Right ventricle myocardium inferior (tissue), 1 donor: ENCODE measurements around the gene DLG2. TPM values are rescaled to one million over a fixed set of nuclear protein-coding genes. Genes with fewer than 3 reads are reported as not detected.
A peak's percentile ranks its signal among the peaks of the same experiment; 100 is the strongest.
"Not testable (repeated sequence)": the region's sequence is repeated elsewhere in the genome, so short reads cannot be mapped to it uniquely, and the experiment has no call there.

Experiments used
- ATAC-seq: fragments of 200-7000 bp; cut with Tn5 transposase; one replicate; pipeline ENCODE4 v1.9.1; 2020; ENCODE audit warnings: mild to moderate bottlenecking, moderate library complexity
- DNase-seq: peaks from one replicate; pipeline ENCODE4 v3.0.0; 2021; ENCODE audit errors: missing footprints
- intact Hi-C: fragments of 100-400 bp; cut with DNase I; formaldehyde crosslinking; loops from one replicate; pipeline ENCODE4 v1.11.0; 2022
- total RNA-seq: library from RNA; stranded (reverse); fragmentation: NEBNext Ultra II Directional; extraction: Animal tissue kit (Norgen Biotek cat#: 25700); gene quantifications from one replicate; pipeline ENCODE4 v1.2.1, GENCODE V29; 2021
- donor health status: DM: no; HTN: yes; CAD: no; lungs with severe emphysema.

Gene DLG2
- total RNA-seq, 1 donor from 2014 or later = 5.7 TPM

- intact Hi-C loops = loop anchor here (10.0 kb wide), 1 partner anchor 414 kb away; the partner anchor contains the start of gene PICALM
- ATAC-seq (no peak), DNase-seq (no peak)
These were observed 24.0 kb upstream of the DLG2 start for GRCh38 chr11:85651118-85651517.

- intact Hi-C loops = loop anchor here (2.0 kb wide), 1 partner anchor 19 kb away; the partner anchor contains the start of gene TMEM126B
- DNase-seq (peak; percentile 96), ATAC-seq (peak; percentile 99)
These were observed 20.6 kb upstream of the DLG2 start, which contains the start of gene TMEM126A for GRCh38 chr11:85647604-85648299. Gene TMEM126A, plus strand, starts transcription at chr11:85647967. Its CDS starts 2,289 bp downstream, at chr11:85650256.

GRCh38 chr11:85647078-85647477, 19.9 kb upstream of the DLG2 start:
- DNase-seq = no peak
- ATAC-seq = no peak
- intact Hi-C loops = loop anchor here (2.0 kb wide), 1 partner anchor 18 kb away; the partner anchor contains the start of gene TMEM126B

- no peak for DNase-seq
- intact Hi-C loops = no loop called here
- peak; percentile 38 for ATAC-seq
These were observed 16.1 kb upstream of the DLG2 start for GRCh38 chr11:85643191-85643614.

GRCh38 chr11:85634747-85635146, 7.6 kb upstream of the DLG2 start:
- no peak for DNase-seq
- intact Hi-C loops = no loop called here
- no peak for ATAC-seq

- intact Hi-C loops = loop anchor here (2.0 kb wide), 1 partner anchor 18 kb away; the partner anchor contains the start of gene TMEM126A
- DNase-seq (no peak), ATAC-seq (peak; percentile 4)
These were observed 1.7 kb upstream of the DLG2 start for GRCh38 chr11:85628771-85629341.

- ATAC-seq (peak; percentile 100), DNase-seq (peak; percentile 99)
- intact Hi-C loops = loop anchor here (2.0 kb wide), 1 partner anchor 19 kb away; the partner anchor contains the start of gene TMEM126A
These were observed 1.0 kb upstream of the DLG2 start, which contains the start of gene TMEM126B for GRCh38 chr11:85627998-85628770. Gene TMEM126B, plus strand, starts transcription at chr11:85628593. Its CDS starts 15 bp downstream, at chr11:85628608.

- ATAC-seq (no peak), DNase-seq (no peak)
- intact Hi-C loops = no loop called here
These were observed 648 bp downstream of the DLG2 start for GRCh38 chr11:85626496-85626895.

GRCh38 chr11:85620256-85620655, 6.9 kb downstream of the DLG2 start:
- intact Hi-C loops = no loop called here
- ATAC-seq = no peak

GRCh38 chr11:85619499-85619898, 7.6 kb downstream of the DLG2 start:
- DNase-seq (no peak), ATAC-seq (no peak)
- intact Hi-C loops = no loop called here

More at GRCh38 chr11:85620256-85620655, 6.9 kb downstream of the DLG2 start:
- DNase-seq = no peak

- DNase-seq, ATAC-seq, intact Hi-C loops: not testable (repeated sequence)
These were observed 15.5 kb downstream of the DLG2 start for GRCh38 chr11:85611643-85612042.

GRCh38 chr11:85609286-85609685, 17.9 kb downstream of the DLG2 start:
- ATAC-seq, DNase-seq, intact Hi-C loops: not testable (repeated sequence)

- ATAC-seq, intact Hi-C loops, DNase-seq: not testable (repeated sequence)
These were observed 18.5 kb downstream of the DLG2 start for GRCh38 chr11:85608621-85609020.

- DNase-seq, ATAC-seq, intact Hi-C loops: not testable (repeated sequence)
These were observed 20.9 kb downstream of the DLG2 start for GRCh38 chr11:85606237-85606636.

GRCh38 chr11:85603220-85603619, 23.9 kb downstream of the DLG2 start:
- intact Hi-C loops = no loop called here
- no peak for DNase-seq
- ATAC-seq = no peak

- no peak for ATAC-seq
- no peak for DNase-seq
- intact Hi-C loops = no loop called here
These were observed 24.5 kb downstream of the DLG2 start for GRCh38 chr11:85602526-85603213.

- no peak for DNase-seq
- no peak for ATAC-seq
- intact Hi-C loops = loop anchor here (5.0 kb wide), 1 partner anchor 228 kb away; no protein-coding TSS in a partner anchor
These were observed 28.1 kb downstream of the DLG2 start for GRCh38 chr11:85599083-85599482.

- no peak for ATAC-seq
- no peak for DNase-seq
- intact Hi-C loops = loop anchor here (5.0 kb wide), 1 partner anchor 230 kb away; no protein-coding TSS in a partner anchor
These were observed 30.3 kb downstream of the DLG2 start for GRCh38 chr11:85596886-85597285.
